B cell (primary cell): ENCODE measurements around the gene PRPF38B. TPM values are rescaled to one million over a fixed set of nuclear protein-coding genes. Genes with fewer than 3 reads are reported as not detected.

ENCODE experiments used
- ATAC-seq: fragments of 200-7000 bp; cut with Tn5 transposase; one replicate; pipeline ENCODE4 v1.10.0; 2021; ENCODE audit warnings: low read depth, mild to moderate bottlenecking, moderate number of reproducible peaks, moderate library complexity
- CTCF ChIA-PET: fragments of 350-600 bp; sonication (Branson Sonifier 250); formaldehyde crosslinking; loops from one replicate; lab custom pipeline; 2021; ENCODE audit warnings: antibody characterized with exemption, inconsistent platforms; lab: Charles Lee
- POLR2A ChIA-PET: fragments of 350-600 bp; sonication (Branson Sonifier 250); formaldehyde crosslinking; loops from one replicate; lab custom pipeline; 2021; ENCODE audit warnings: antibody characterized with exemption; lab: Charles Lee
- DNase-seq: peaks from one replicate; pipeline ENCODE4 v3.0.0; 2013
- H2AFZ ChIP-seq: 2 replicates; pipeline ENCODE4 v1.6.1; 2012; ENCODE audit warnings: mild to moderate bottlenecking, low read depth, low read length; ENCODE audit not compliant: insufficient read depth, poor library complexity, severe bottlenecking
- H3K27ac ChIP-seq, 2 donors: 1 replicate in 1 of 2; 2 replicates in 1 of 2; pipeline ENCODE4 v1.5.1; 2012 to 2013; ENCODE audit warnings: low read length in 2 of 2, mild to moderate bottlenecking in 2 of 2, moderate library complexity in 1 of 2
- H3K27me3 ChIP-seq, 4 experiments: fragments of 200-600 bp in 1 of 4; sonication (generic) in 1 of 4; replicated peaks in 1 of 4; 1 replicate in 2 of 4; 2 replicates in 2 of 4; pipeline versions ENCODE4 v1.6.1 to v1.7.0; 2013 to 2016; ENCODE audit warnings: low read length in 3 of 4, mild to moderate bottlenecking in 2 of 4, mixed read lengths in 1 of 4, moderate library complexity in 1 of 4; ENCODE audit not compliant: insufficient read depth in 4 of 4, control insufficient read depth in 3 of 4; ENCODE audit errors: control extremely low read depth in 1 of 4
- H3K36me3 ChIP-seq, 2 experiments: replicated peaks in 1 of 2; 1 replicate in 1 of 2; 2 replicates in 1 of 2; pipeline versions ENCODE4 v1.6.1 to v1.7.1; 2013; ENCODE audit warnings: low read length in 1 of 2; ENCODE audit not compliant: insufficient read depth in 2 of 2, control insufficient read depth in 1 of 2; ENCODE audit errors: control extremely low read depth in 1 of 2, extremely low read depth in 1 of 2
- H3K4me1 ChIP-seq, 2 donors: fragments of 200-600 bp in 1 of 2; sonication (generic) in 1 of 2; 1 replicate in 1 of 2; 2 replicates in 1 of 2; pipeline versions ENCODE4 v1.5.1 to v1.6.1; 2013 to 2017; ENCODE audit warnings: low read length in 2 of 2; ENCODE audit not compliant: control insufficient read depth in 2 of 2, insufficient read depth in 2 of 2
- H3K4me2 ChIP-seq: replicated peaks from 2 replicates; pipeline ENCODE3; 2012; ENCODE audit warnings: mild to moderate bottlenecking, low read depth, low read length; ENCODE audit not compliant: poor library complexity, severe bottlenecking
- H3K4me3 ChIP-seq, 5 experiments: fragments of 200-600 bp in 1 of 5; sonication (generic) in 1 of 5; 1 replicate in 3 of 5; 2 replicates in 2 of 5; pipeline versions ENCODE4 v1.5.1 to v1.7.0; 2011 to 2016; ENCODE audit warnings: low read length in 4 of 5, mild to moderate bottlenecking in 4 of 5, low read depth in 2 of 5, control low read depth in 1 of 5, moderate library complexity in 1 of 5; ENCODE audit not compliant: insufficient read depth in 1 of 5; ENCODE audit errors: control extremely low read depth in 1 of 5, extremely low read depth in 1 of 5
- H3K79me2 ChIP-seq: fragments of 200-600 bp; sonication (generic); one replicate; pipeline ENCODE4 v1.6.0; 2016; ENCODE audit warnings: low read length; ENCODE audit not compliant: control insufficient read depth, insufficient read depth
- H3K9ac ChIP-seq: fragments of 200-600 bp; sonication (generic); 2 replicates; pipeline ENCODE4 v1.6.1; 2017; ENCODE audit warnings: mild to moderate bottlenecking, low read length, moderate library complexity
- H3K9me3 ChIP-seq, 3 donors: one replicate each; pipeline versions ENCODE4 v1.6.1 to v1.7.1; 2013; ENCODE audit warnings: low read length in 2 of 3; ENCODE audit not compliant: control insufficient read depth in 2 of 3, insufficient read depth in 1 of 3; ENCODE audit errors: control extremely low read depth in 1 of 3
- H4K20me1 ChIP-seq: 2 replicates; pipeline ENCODE4 v1.6.0; 2012; ENCODE audit warnings: mild to moderate bottlenecking, low read length; ENCODE audit not compliant: insufficient read depth, control insufficient read depth, poor library complexity, severe bottlenecking
- H3K27ac Mint-ChIP-seq: one replicate; pipeline ENCODE4 v1.8.0; 2021; ENCODE audit warnings: mixed read lengths
- H3K27me3 Mint-ChIP-seq: one replicate; pipeline ENCODE4 v1.8.0; 2021; ENCODE audit warnings: mixed read lengths
- H3K4me1 Mint-ChIP-seq: one replicate; pipeline ENCODE4 v1.8.0; 2021; ENCODE audit warnings: mixed read lengths
- H3K4me3 Mint-ChIP-seq: one replicate; pipeline ENCODE4 v1.8.0; 2021; ENCODE audit warnings: mixed read lengths
- H3K9me3 Mint-ChIP-seq: one replicate; pipeline ENCODE4 v1.8.0; 2022; ENCODE audit warnings: mixed read lengths; ENCODE audit not compliant: insufficient read depth
- EZH2 ChIP-seq: IDR thresholded peaks from 2 replicates; pipeline ENCODE4 v1.6.1; 2012; ENCODE audit warnings: borderline replicate concordance, low read depth, mild to moderate bottlenecking, moderate library complexity, low read length; ENCODE audit not compliant: insufficient read depth, poor library complexity, severe bottlenecking
- WGBS: methylation state at CpG from one replicate; pipeline ENCODE4 v1.1.5; 2013; ENCODE audit warnings: missing lambda C conversion rate; ENCODE audit not compliant: insufficient coverage; 5-methylcytosine and 5-hydroxymethylcytosine counted together
- intact Hi-C: fragments of 100-400 bp; cut with micrococcal nuclease; formaldehyde crosslinking; loops from one replicate; pipeline ENCODE4 v1.10.0; 2022
- polyA plus RNA-seq: library from polyadenylated mRNA; depleted of rRNA; stranded (reverse); fragments of >200 nt; gene quantifications from 2 replicates; pipeline ENCODE4 v1.2.3, GENCODE V29; 2012
- total RNA-seq, 2 donors: library from RNA; stranded (reverse); fragments of 120-200 nt in 1 of 2; gene quantifications; 1 replicate in 1 of 2; 2 replicates in 1 of 2; pipeline versions ENCODE4 v1.2.3 to v1.2.4, GENCODE V29; 2013 to 2022
- TF ChIP-seq, protein P1 (sequence below): fragments of 200-600 bp; IDR thresholded peaks from one replicate; pipeline ENCODE4 v1.8.0; 2022; ENCODE audit warnings: antibody characterized with exemption, mild to moderate bottlenecking

PRPF38B gene
- total and polyA plus RNA-seq, 2 donors (not counting 1 experiment from before 2014, with no cell fraction given): 48.7 to 114 TPM

DNA sequence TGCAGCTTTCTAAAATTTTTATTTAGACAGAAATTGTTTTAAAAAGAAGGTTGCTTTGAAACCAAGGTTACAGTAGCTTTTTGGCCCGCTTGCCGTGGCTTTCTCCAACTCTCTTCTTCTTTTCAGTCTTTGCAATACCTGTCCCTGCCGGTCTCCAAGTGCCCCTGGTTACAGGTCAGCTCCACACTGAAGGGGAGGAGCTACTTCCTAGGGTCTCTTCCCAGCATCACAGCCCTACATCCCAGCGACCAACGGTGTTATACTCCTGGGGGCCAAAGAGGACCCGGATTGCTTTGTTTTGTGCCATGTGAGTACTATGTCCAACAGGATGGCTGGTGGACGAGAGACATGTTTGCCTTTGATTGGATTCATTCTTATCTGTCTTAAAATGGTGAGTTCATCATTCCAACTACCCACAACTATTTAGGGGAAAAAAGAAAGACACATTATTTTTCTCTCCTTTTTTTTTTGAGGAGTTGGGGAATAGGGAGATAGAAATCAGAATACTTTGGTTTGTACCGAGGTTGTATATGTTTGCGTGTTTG is 20.6 kb downstream of the PRPF38B start, which contains the start of gene FNDC7:
Gene FNDC7 (plus strand): TSS at position 303 of the 545 bp plus-strand sequence. CDS start 26 bp downstream, at position 329.
- H3K9me3 Mint-ChIP-seq: no peaks in the 10 kb centered on the region
- intact Hi-C loops: no loop called here
- Histone ChIP-seq H3K9me3 (peaks cover 0 to 1% (median 0%) of the 10 kb centered on the region in 3 donors), H3K4me1 (no peaks in the 10 kb centered on the region), H3K4me2 (no peak within 1 kb of the TSS), H2AFZ (no peak within 1 kb of the TSS), H3K9ac (no peak within 1 kb of the TSS), H4K20me1 (no peaks in the 10 kb centered on the region), H3K27me3 (no peaks in the 10 kb centered on the region), H3K27ac (no peak within 1 kb of the TSS), H3K4me3 (no peak within 1 kb of the TSS), H3K79me2 (no peaks in the 10 kb centered on the region), H3K36me3 (no peaks in the 10 kb centered on the region)
- TF ChIP-seq EZH2: no peak
- TF ChIP-seq, protein P1, sequence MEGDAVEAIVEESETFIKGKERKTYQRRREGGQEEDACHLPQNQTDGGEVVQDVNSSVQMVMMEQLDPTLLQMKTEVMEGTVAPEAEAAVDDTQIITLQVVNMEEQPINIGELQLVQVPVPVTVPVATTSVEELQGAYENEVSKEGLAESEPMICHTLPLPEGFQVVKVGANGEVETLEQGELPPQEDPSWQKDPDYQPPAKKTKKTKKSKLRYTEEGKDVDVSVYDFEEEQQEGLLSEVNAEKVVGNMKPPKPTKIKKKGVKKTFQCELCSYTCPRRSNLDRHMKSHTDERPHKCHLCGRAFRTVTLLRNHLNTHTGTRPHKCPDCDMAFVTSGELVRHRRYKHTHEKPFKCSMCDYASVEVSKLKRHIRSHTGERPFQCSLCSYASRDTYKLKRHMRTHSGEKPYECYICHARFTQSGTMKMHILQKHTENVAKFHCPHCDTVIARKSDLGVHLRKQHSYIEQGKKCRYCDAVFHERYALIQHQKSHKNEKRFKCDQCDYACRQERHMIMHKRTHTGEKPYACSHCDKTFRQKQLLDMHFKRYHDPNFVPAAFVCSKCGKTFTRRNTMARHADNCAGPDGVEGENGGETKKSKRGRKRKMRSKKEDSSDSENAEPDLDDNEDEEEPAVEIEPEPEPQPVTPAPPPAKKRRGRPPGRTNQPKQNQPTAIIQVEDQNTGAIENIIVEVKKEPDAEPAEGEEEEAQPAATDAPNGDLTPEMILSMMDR: no peak
- no peaks in the 10 kb centered on the region for H3K4me1 Mint-ChIP-seq
- H3K27me3 Mint-ChIP-seq: peaks cover 36% of the 10 kb centered on the region
- ChIA-PET CTCF (no interaction called here), POLR2A (no interaction called here)
- no peak within 1 kb of the TSS for H3K27ac Mint-ChIP-seq
- WGBS: 90% methylated on average over 3 of the region's 9 CpGs
- H3K4me3 Mint-ChIP-seq: no peak within 1 kb of the TSS
- no peak for DNase-seq
- ATAC-seq: no peak

- Mint-ChIP-seq H3K4me1 (no peaks in the 10 kb centered on the region), H3K27me3 (peaks cover 30% of the 10 kb centered on the region), H3K27ac (no peak overlapping the region), H3K9me3 (no peaks in the 10 kb centered on the region), H3K4me3 (no peak overlapping the region)
- 98% methylated on average over 5 of the region's 5 CpGs for WGBS
- Histone ChIP-seq H2AFZ (no peak overlapping the region), H4K20me1 (no peaks in the 10 kb centered on the region), H3K4me3 (no peak overlapping the region), H3K4me2 (no peak overlapping the region), H3K36me3 (no peaks in the 10 kb centered on the region), H3K27ac (no peak overlapping the region), H3K27me3 (no peaks in the 10 kb centered on the region), H3K4me1 (no peaks in the 10 kb centered on the region), H3K9me3 (no peaks in the 10 kb centered on the region), H3K9ac (no peak overlapping the region), H3K79me2 (no peaks in the 10 kb centered on the region)
- DNase-seq: no peak
- no peak for ATAC-seq
- POLR2A ChIA-PET: interaction anchor here (0.7 kb wide), 1 partner anchor 59 kb away, joined by 5 read pairs; no protein-coding TSS in a partner anchor
- CTCF ChIA-PET: interaction anchor here (0.7 kb wide), 1 partner anchor 561 kb away, joined by 3 read pairs; no protein-coding TSS in a partner anchor
- no peak for TF ChIP-seq EZH2
- TF ChIP-seq, protein P1: no peak
- intact Hi-C loops: no loop called here
Measured at GRCh38 chr1:108715932-108716331, 23.8 kb downstream of the PRPF38B start.
